T-helper 2 cell (primary cell): ENCODE results near the gene NANOS3.
"Not testable (repeated sequence)": the region's sequence is repeated elsewhere in the genome, so short reads cannot be mapped to it uniquely, and the experiment has no call there.

Source experiments
- DNase-seq, 5 experiments: peaks; one replicate each; pipeline versions ENCODE4 v3.0.0 to v3.0.0-alpha.2; 2012 to 2022

Gene NANOS3

DNA sequence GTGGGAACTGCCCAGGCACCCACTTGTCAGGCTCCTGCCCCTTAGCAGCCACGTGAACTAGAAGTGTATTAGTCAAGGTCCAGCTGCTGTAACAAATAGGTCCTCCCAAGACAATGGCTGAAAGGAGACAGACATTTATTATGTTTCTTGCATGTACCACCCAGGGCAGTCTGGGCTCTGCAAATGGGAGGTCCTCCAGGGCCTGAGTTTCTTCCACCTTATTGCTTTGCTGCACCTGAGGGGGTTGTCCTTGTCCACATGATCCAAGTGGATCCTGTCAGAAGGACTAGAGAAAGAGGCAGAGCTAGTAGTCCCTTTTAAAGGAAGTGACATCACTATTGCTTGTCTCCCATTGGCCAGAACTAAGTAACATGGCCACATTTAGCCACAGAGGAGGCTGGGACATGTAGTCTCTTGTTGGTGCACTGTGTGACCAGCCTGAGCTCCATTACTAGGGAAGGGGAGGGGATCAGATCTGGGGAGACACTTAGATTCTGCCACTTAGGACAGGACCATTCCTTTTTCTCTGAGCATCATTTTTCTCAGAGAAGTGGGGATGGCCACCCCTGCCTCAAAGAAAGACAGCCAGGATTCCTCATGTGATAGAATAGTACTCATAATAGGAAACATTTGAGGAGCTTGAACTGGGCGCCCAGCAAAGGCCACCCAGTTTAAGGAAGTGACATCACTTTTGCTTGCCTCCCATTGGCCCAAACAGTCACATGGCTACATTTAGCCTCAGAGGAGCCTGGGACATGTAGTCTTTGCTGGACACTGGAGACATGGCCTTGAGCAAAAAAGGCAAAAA is 44.2 kb downstream of the NANOS3 start:
- peak in 1 of 5 experiments; percentile 74 for DNase-seq

DNA sequence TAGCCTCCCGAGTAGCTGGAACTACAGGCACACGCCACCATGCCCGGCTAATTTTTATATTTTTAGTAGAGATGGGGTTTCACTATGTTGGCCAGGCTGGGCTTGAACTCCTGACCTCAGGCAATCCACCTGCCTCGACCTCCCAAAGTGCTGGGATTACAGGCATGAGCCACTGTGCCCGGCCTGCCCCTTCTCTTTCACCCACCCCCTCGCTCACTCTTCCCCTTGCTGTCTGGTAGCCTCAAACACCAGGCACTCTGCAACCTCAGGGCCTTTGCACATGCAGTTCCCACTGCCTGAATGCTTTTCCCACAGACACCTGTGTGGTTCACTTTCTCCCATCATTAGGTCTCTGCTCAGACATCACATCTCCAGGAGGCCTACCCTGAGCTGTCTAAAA is 45.2 kb downstream of the NANOS3 start:
- not testable (repeated sequence) for DNase-seq

DNA sequence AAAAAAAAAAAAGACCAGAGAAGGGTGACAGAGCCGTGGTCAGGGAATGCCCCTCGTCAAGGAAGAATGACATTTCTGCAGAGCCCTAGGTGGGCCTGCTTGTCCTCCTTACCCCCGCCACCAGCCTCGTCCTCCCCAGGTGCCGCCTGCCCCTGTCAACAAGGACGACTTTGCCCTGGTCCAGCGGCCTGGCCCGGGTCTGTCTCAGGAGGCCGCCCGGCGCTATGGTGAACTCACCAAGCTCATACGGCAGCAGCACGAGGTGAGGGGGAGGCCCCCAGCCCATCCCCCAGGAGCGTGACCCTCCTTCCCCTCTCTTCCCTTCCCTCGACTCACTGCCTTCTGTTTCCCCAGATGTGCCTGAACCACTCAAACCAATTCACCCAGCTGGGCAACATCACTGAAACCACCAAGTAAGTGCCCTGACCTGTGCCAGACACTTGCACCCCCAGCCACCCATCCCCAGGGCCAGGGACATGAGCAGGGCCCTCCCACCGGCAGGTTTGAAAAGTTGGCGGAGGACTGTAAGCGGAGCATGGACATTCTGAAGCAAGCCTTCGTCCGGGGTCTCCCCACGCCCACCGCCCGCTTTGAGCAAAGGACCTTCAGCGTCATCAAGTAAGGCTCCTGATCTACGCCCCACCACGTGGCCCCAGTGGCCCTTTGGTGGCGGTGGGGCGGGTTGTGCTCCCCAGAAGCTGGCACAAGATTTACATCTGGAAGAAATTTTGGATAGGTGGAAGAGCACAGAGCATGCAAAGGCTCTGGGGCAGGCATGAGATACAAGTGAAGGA is 46.5 kb downstream of the NANOS3 start:
- no peak for DNase-seq

DNA sequence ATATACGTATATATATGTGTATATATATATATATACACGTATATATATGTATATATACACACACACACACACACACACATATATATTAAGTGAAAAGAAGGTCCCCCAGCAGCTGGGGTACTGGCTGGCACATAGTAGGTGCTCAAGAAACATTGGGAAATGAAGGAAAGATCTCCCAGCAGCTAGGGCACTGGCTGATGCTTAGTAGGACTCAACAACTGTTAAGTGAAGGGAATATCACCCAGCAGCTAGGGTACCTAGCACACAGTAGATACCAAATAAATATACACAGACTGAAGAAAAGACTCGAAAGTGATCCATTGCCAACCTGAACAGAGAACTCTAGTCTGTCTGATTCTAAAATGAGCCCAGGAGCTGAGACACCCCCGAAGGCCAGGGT is 49.1 kb downstream of the NANOS3 start:
- no peak for DNase-seq

DNA sequence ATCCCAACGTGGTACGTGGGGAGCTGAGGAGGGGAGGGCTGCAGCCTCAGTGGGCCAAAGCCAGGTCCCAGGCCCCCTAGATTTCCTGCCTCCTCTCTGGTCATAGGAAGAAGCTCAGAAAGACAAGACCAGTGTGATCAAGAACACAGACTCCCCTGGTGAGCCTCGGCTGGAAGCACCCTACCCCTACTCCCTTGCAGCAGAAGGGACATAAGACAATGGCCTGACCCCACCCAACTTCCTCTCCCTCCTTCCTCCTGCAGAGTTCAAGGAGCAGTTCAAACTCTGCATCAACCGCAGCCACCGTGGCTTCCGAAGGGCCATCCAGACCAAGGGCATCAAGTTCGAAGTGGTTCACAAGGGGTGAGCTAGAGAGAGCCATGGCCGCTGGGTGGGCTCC is 49.8 kb downstream of the NANOS3 start:
- DNase-seq: no peak

DNA sequence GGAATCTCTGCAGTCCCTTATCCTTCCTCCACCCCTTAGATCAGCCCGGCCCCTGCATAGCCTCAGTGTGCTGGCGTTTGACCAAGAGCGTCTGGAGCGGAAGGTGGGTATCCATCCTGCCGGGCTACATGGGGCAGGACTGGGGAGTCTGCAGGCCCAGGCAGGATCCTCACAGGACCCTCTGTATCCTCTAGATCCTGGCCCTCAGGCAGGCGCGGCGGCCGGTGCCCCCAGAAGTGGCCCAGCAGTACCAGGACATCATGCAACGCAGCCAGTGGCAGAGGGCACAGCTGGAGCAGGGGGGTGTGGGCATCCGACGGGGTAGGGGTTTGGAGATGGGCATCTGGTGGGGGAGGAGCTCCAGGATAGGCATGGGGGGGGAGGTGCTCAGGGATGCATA is 52.4 kb downstream of the NANOS3 start:
- no peak for DNase-seq

DNA sequence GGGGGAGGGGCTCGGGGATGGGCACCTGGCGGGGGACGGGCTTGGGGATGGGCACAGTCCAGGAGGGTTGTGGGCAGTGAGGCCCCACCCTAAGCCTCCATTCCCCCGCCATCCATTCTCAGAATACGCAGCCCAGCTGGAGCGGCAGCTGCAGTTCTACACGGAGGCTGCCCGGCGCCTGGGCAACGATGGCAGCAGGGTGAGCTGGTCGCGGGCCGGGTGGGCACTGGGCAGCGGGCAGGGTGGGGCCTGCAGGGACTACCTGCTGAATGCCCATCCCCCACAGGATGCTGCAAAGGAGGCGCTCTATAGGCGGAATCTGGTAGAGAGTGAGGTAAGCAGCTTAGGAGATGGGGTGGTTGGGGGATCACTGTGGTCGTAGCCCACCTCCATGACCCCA is 53.0 kb downstream of the NANOS3 start:
- DNase-seq: no peak
